ENCODE data around the gene CDKAL1. TPM values are rescaled to one million over a fixed set of nuclear protein-coding genes. Genes with fewer than 3 reads are reported as not detected.

The CDKAL1 gene
- total and polyA plus RNA-seq, 2 donors (not counting 3 experiments of a cell fraction or from before 2014, with no cell fraction given): 6.1 to 20.5 TPM

DNA sequence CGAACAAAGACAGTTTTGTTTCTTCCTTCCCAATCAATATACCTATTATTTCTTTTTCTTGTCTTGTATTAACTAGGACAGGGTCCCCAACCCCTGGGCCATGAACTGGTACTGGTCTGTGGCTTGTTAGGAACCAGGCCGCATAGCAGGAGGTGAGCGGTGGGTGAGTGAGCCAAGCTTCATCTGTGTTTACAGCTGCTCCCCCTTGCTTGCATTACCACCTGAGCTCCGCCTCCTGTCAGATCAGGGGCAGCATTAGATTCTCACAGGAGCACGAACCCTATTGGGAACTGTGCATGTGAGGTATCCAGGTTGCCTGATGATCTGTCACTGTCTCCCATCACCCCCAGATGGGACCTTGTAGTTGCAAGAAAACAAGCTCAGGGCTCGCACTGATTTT, 151.9 kb downstream of the CDKAL1 start:
- H3K36me3 ChIP-seq (ENCODE audit: control insufficient read depth in 2 of 2, extremely low read depth in 1 of 2, insufficient read depth in 2 of 2, low read length in 2 of 2): no peaks in the 10 kb centered on the region
- FAIRE-seq: no peak
- ChIA-PET POLR2A (no interaction called here), CTCF (no interaction called here)
- no TSS peak for BruUV-seq (replicated peaks)
- H3K4me2 ChIP-seq (ENCODE audit: insufficient read depth, low read length): no peak overlapping the region
- dilution Hi-C loops (cut with MboI; ENCODE audit: extremely low pct_ligation_motif_present, low sequenced_read_pairs): no loop called here
- no peaks in the 10 kb centered on the region for H3K9me1 ChIP-seq (replicated peaks; ENCODE audit: control insufficient read depth, extremely low read depth, insufficient read depth, low read length)
- peaks cover under 1% of the 10 kb centered on the region for H3K4me1 ChIP-seq (ENCODE audit: control insufficient read depth, extremely low read depth, insufficient read depth, low read length)
- H4K20me1 ChIP-seq (replicated peaks; ENCODE audit: control insufficient read depth, extremely low read depth, insufficient read depth, low read length): no peaks in the 10 kb centered on the region
- no peaks in the 10 kb centered on the region for H3K27me3 ChIP-seq (ENCODE audit: control insufficient read depth in 2 of 2, insufficient read depth in 2 of 2, low read length in 2 of 2)
- intact Hi-C loops (cut with micrococcal nuclease): no loop called here
- no peak for DNase-seq (ENCODE audit: low read depth, low spot score)
- H3K79me2 ChIP-seq (ENCODE audit: control insufficient read depth, insufficient read depth, low read length): peaks cover 10% of the 10 kb centered on the region
- no peak overlapping the region for H3K27ac ChIP-seq (ENCODE audit: insufficient read depth, low read depth, low read length)
- TF ChIP-seq MYC (IDR thresholded peaks at IDR 0.05; ENCODE audit: low read depth, low read length) (no peak), POLR2AphosphoS5 (IDR thresholded peaks at IDR 0.05; ENCODE audit: insufficient read depth, low read depth, low read length) (no peak), GATA2 (IDR thresholded peaks at IDR 0.05; ENCODE audit: insufficient read depth, insufficient read length, low read depth, low read length) (no peak), JUN (IDR thresholded peaks at IDR 0.05; ENCODE audit: borderline replicate concordance, insufficient read depth, insufficient read length, low read depth) (no peak), EZH2 (IDR thresholded peaks at IDR 0.05; ENCODE audit: borderline replicate concordance, low read depth, low read length, severe bottlenecking) (no peak)
- TF ChIP-seq, protein P1, sequence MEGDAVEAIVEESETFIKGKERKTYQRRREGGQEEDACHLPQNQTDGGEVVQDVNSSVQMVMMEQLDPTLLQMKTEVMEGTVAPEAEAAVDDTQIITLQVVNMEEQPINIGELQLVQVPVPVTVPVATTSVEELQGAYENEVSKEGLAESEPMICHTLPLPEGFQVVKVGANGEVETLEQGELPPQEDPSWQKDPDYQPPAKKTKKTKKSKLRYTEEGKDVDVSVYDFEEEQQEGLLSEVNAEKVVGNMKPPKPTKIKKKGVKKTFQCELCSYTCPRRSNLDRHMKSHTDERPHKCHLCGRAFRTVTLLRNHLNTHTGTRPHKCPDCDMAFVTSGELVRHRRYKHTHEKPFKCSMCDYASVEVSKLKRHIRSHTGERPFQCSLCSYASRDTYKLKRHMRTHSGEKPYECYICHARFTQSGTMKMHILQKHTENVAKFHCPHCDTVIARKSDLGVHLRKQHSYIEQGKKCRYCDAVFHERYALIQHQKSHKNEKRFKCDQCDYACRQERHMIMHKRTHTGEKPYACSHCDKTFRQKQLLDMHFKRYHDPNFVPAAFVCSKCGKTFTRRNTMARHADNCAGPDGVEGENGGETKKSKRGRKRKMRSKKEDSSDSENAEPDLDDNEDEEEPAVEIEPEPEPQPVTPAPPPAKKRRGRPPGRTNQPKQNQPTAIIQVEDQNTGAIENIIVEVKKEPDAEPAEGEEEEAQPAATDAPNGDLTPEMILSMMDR (IDR thresholded peaks at IDR 0.05; ENCODE audit: extremely low read depth in 1 of 2, insufficient read depth in 1 of 2, low read depth in 1 of 2, low read length in 2 of 2): no peak
- TF ChIP-seq, protein P2, sequence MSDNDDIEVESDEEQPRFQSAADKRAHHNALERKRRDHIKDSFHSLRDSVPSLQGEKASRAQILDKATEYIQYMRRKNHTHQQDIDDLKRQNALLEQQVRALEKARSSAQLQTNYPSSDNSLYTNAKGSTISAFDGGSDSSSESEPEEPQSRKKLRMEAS (IDR thresholded peaks at IDR 0.05; ENCODE audit: insufficient read depth, insufficient read length): no peak
- no peak overlapping the region for H3K4me3 ChIP-seq (replicated peaks in 1 of 3; ENCODE audit: insufficient read depth in 1 of 3, low read depth in 1 of 3, low read length in 3 of 3)
- no peaks in the 10 kb centered on the region for H3K9me3 ChIP-seq (replicated peaks; ENCODE audit: control insufficient read depth, insufficient read depth, low read length)
- H3K9ac ChIP-seq (replicated peaks; ENCODE audit: extremely low read depth, insufficient read depth, low read length): no peak overlapping the region
- no peak overlapping the region for H2AFZ ChIP-seq (ENCODE audit: low read depth, low read length)
